SU-DHL-6 (cell line): ENCODE measurements around the gene SPDYE2B.
"Not testable (repeated sequence)": the region's sequence is repeated elsewhere in the genome, so short reads cannot be mapped to it uniquely, and the experiment has no call there.

ENCODE experiments used
- EZH2phosphoT487 ChIP-seq: fragments of 200-600 bp; sonication (generic), shearing (Covaris generic); conservative IDR thresholded peaks from 2 replicates; pipeline ENCODE4 v1.6.1; 2018; ENCODE audit warnings: mild to moderate bottlenecking, antibody characterized with exemption, low read length, moderate library complexity, mixed read lengths
- TF ChIP-seq, protein P1 (sequence below): fragments of 200-600 bp; sonication (generic); IDR thresholded peaks from one replicate; pipeline ENCODE4 v1.5.1; 2017; ENCODE audit warnings: antibody characterized with exemption, mild to moderate bottlenecking, low read length, moderate library complexity; ENCODE audit not compliant: insufficient read depth, poor library complexity, severe bottlenecking

DNA sequence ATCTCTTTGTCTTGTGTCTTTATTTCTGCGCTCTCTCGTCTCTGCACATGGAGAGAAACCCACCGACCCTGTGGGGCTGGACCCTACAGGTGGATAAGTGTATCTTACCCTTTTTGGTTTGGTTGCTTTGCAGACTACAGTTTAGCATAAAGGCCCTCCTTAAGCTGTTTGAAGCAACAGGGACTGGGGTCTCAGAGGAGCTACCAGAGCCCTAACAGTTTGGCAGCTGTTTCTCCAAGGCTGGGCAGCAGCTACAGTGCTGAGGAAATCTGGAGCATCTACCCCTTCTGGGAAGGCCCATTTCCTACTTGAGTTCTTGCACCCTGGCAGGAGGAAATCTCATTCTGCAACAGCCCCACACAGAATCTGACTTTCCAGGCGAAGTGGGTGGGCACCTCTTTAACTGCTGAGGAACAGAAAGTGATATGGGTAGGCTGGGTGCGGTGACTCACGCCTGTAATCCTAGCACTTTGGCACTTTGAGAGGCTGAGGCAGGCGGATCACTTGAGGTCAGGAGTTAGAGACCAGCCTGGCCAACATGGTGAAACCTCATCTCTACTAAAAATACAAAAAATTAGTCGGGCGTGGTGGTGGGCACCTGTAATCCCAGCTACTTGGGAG, 23.4 kb downstream of the SPDYE2B start:
- TF ChIP-seq, protein P1, sequence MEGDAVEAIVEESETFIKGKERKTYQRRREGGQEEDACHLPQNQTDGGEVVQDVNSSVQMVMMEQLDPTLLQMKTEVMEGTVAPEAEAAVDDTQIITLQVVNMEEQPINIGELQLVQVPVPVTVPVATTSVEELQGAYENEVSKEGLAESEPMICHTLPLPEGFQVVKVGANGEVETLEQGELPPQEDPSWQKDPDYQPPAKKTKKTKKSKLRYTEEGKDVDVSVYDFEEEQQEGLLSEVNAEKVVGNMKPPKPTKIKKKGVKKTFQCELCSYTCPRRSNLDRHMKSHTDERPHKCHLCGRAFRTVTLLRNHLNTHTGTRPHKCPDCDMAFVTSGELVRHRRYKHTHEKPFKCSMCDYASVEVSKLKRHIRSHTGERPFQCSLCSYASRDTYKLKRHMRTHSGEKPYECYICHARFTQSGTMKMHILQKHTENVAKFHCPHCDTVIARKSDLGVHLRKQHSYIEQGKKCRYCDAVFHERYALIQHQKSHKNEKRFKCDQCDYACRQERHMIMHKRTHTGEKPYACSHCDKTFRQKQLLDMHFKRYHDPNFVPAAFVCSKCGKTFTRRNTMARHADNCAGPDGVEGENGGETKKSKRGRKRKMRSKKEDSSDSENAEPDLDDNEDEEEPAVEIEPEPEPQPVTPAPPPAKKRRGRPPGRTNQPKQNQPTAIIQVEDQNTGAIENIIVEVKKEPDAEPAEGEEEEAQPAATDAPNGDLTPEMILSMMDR, result not testable (repeated sequence)
- TF ChIP-seq EZH2phosphoT487, result not testable (repeated sequence)
